K562 (cell line): Measurements from ENCODE around the gene ATXN1. TPM values are rescaled to one million over a fixed set of nuclear protein-coding genes. Genes with fewer than 3 reads are reported as not detected.

Source experiments
- CBX8 ChIP-seq: fragments of 200-600 bp; sonication (generic); IDR thresholded peaks from 2 replicates; pipeline ENCODE4 v1.6.1; 2012; ENCODE audit warnings: borderline replicate concordance, mixed run types, low read depth, mild to moderate bottlenecking, moderate library complexity, mixed read lengths, low read length, control low read depth, inconsistent platforms; ENCODE audit not compliant: poor library complexity, severe bottlenecking; ENCODE audit errors: extremely low read depth
- CHD2 ChIP-seq: IDR thresholded peaks from 2 replicates; pipeline ENCODE4 v1.6.1; 2011; ENCODE audit warnings: low read depth, low read length
- CXXC5 ChIP-seq: fragments of 250-450 bp; sonication (Bioruptor Pico); IDR thresholded peaks from 2 replicates; pipeline ENCODE4 v1.8.0; 2022; ENCODE audit warnings: inconsistent platforms, mild to moderate bottlenecking, moderate library complexity
- DMBX1 ChIP-seq: fragments of 250-450 bp; sonication (Bioruptor Pico); IDR thresholded peaks from 2 replicates; pipeline ENCODE4 v1.8.0; 2022; ENCODE audit warnings: inconsistent platforms, mild to moderate bottlenecking, moderate library complexity, borderline replicate concordance
- E2F6 ChIP-seq, 2 experiments: IDR thresholded peaks; 2 replicates each; pipeline ENCODE4 v1.6.1; 2011; ENCODE audit warnings: borderline replicate concordance in 1 of 2, control low read depth in 1 of 2, low read depth in 1 of 2, low read length in 1 of 2, mild to moderate bottlenecking in 1 of 2, mixed read lengths in 1 of 2, moderate library complexity in 1 of 2; ENCODE audit not compliant: insufficient read depth in 1 of 2, insufficient read length in 1 of 2, poor library complexity in 1 of 2, severe bottlenecking in 1 of 2; ENCODE audit errors: extremely low read depth in 1 of 2
- FOS ChIP-seq: IDR thresholded peaks from 3 replicates; pipeline ENCODE4 v1.6.1; 2011; ENCODE audit not compliant: insufficient read length; ENCODE audit errors: extremely low read depth
- JUN ChIP-seq, 2 experiments: sonication (generic) in 1 of 2; formaldehyde crosslinking in 1 of 2; IDR thresholded peaks; 2 replicates each; pipeline versions ENCODE4 v1.6.1 to v1.8.0; 2012 to 2022; ENCODE audit warnings: borderline replicate concordance in 2 of 2, mild to moderate bottlenecking in 2 of 2, improper control_type of control experiment in 1 of 2, low read depth in 1 of 2, low read length in 1 of 2, missing genetic modification reagents in 1 of 2
- MAFG ChIP-seq: fragments of 450-650 bp; conservative IDR thresholded peaks from 2 replicates; pipeline ENCODE4 v1.6.1; 2016; ENCODE audit warnings: missing genetic modification characterization, missing compliant biosample characterization
- MNT ChIP-seq, 2 experiments: fragments of 450-650 bp; conservative IDR thresholded peaks; 2 replicates each; pipeline ENCODE4 v1.6.1; 2017; ENCODE audit warnings: mild to moderate bottlenecking in 2 of 2, moderate library complexity in 2 of 2
- NFRKB ChIP-seq: fragments of 450-650 bp; IDR thresholded peaks from 2 replicates; pipeline ENCODE4 v1.6.1; 2016; ENCODE audit warnings: low read depth
- NR0B1 ChIP-seq: fragments of 450-650 bp; IDR thresholded peaks from one replicate; pipeline ENCODE4 v1.6.1; 2018; ENCODE audit warnings: mild to moderate bottlenecking, moderate library complexity; ENCODE audit not compliant: partially characterized antibody
- PPARD ChIP-seq: fragments of 250-450 bp; sonication (Bioruptor Pico); IDR thresholded peaks from 2 replicates; pipeline ENCODE4 v1.8.0; 2022; ENCODE audit warnings: inconsistent platforms, mild to moderate bottlenecking, moderate library complexity
- PTTG1 ChIP-seq: fragments of 450-650 bp; IDR thresholded peaks from 2 replicates; pipeline ENCODE4 v1.6.1; 2016; ENCODE audit warnings: low read depth, mild to moderate bottlenecking, missing genetic modification characterization, missing compliant biosample characterization
- SMAD2 ChIP-seq: fragments of 150-350 bp; IDR thresholded peaks from 2 replicates; pipeline ENCODE4 v1.6.1; 2014; ENCODE audit warnings: low read depth, mild to moderate bottlenecking, low read length
- TBL1XR1 ChIP-seq, 2 experiments: IDR thresholded peaks; 2 replicates each; pipeline ENCODE4 v1.6.1; 2012; ENCODE audit warnings: improper control_type of control experiment in 2 of 2, low read length in 2 of 2, mild to moderate bottlenecking in 1 of 2
- ZNF384 ChIP-seq: IDR thresholded peaks from 2 replicates; pipeline ENCODE4 v1.6.1; 2012; ENCODE audit warnings: low read depth, low read length, improper control_type of control experiment
- ZNF431 ChIP-seq: sonication (generic); formaldehyde crosslinking; IDR thresholded peaks from 2 replicates; pipeline ENCODE4 v1.8.0; 2022; ENCODE audit warnings: mild to moderate bottlenecking, missing genetic modification reagents
- polyA plus RNA-seq, 8 experiments: library from polyadenylated mRNA; depleted of rRNA in 4 of 8; stranded (reverse) in 5 of 8; unstranded in 3 of 8; fragments of >200 nt; fragmentation: Nextera tagmentation in 2 of 8; fragmentation: Illumina TruSeq in 1 of 8; extraction: Ambion mirVana in 2 of 8; extraction: Trizol in 1 of 8; gene quantifications; 2 replicates each; pipeline versions ENCODE4 v1.2.1 to v1.2.3, GENCODE V29; 2011 to 2014; ENCODE audit warnings: inconsistent platforms in 1 of 8, missing spikeins in 1 of 8
- total RNA-seq, 7 experiments: library from RNA; depleted of rRNA in 6 of 7; stranded (reverse); fragments of >200 nt in 6 of 7; fragmentation: Illumina TruSeq in 2 of 7; extraction: Trizol in 2 of 7; gene quantifications; 2 replicates each; pipeline versions ENCODE4 v1.2.1 to v1.2.3, GENCODE V29; 2011 to 2021; ENCODE audit warnings: low replicate concordance in 1 of 7
- TF ChIP-seq, protein P1 (sequence below): sonication (generic); formaldehyde crosslinking; IDR thresholded peaks from 2 replicates; pipeline ENCODE4 v1.8.1; 2023; ENCODE audit warnings: mild to moderate bottlenecking, missing genetic modification reagents

Gene ATXN1
- total and polyA plus RNA-seq, 9 of the 15 experiments (the other 6 are each of a cell fraction or from before 2014, with no cell fraction given): under 0.01 to 1.2 (median 0.58) TPM

- TF ChIP-seq MNT (conservative IDR thresholded peaks at IDR 0.05) (peak in 1 of 2 experiments; percentile 40; a peak in 1 of 4 replicates), TBL1XR1 (IDR thresholded peaks at IDR 0.05; ENCODE audit: low read length in 2 of 2) (0 out of 4 replicates have a peak, but pooled peaks of 1 of the 2 experiments have one; percentile 21), CXXC5 (CRISPR knock-in tag) (peak; percentile 35; the same call in 1 of the 2 replicates), CHD2 (no peak), ZNF431 (CRISPR knock-in tag) (no peak), MAFG (tag) (peak; percentile 50; the same call in 1 of the 2 replicates), FOS (peak; percentile 60), ZNF384 (0 out of 2 replicates have a peak, but pooled peaks have one; percentile 28), CBX8 (no peak), PPARD (CRISPR knock-in tag) (no peak), E2F6 (IDR thresholded peaks at IDR 0.05; ENCODE audit: borderline replicate concordance in 1 of 2, extremely low read depth in 1 of 2, insufficient read depth in 1 of 2, insufficient read length in 1 of 2, low read depth in 1 of 2, low read length in 1 of 2, poor library complexity in 1 of 2, severe bottlenecking in 1 of 2) (no peak), DMBX1 (CRISPR knock-in tag) (0 out of 2 replicates have a peak, but pooled peaks have one; percentile 12), PTTG1 (tag) (no peak), JUN (IDR thresholded peaks at IDR 0.05; ENCODE audit: borderline replicate concordance, low read depth, low read length) (peak; percentile 91), JUN (CRISPR knock-in tag; IDR thresholded peaks at IDR 0.05; ENCODE audit: borderline replicate concordance) (no peak), NR0B1 (no peak), NFRKB (peak; percentile 44; the same call in 1 of the 2 replicates), SMAD2 (no peak)
- TF ChIP-seq, protein P1, sequence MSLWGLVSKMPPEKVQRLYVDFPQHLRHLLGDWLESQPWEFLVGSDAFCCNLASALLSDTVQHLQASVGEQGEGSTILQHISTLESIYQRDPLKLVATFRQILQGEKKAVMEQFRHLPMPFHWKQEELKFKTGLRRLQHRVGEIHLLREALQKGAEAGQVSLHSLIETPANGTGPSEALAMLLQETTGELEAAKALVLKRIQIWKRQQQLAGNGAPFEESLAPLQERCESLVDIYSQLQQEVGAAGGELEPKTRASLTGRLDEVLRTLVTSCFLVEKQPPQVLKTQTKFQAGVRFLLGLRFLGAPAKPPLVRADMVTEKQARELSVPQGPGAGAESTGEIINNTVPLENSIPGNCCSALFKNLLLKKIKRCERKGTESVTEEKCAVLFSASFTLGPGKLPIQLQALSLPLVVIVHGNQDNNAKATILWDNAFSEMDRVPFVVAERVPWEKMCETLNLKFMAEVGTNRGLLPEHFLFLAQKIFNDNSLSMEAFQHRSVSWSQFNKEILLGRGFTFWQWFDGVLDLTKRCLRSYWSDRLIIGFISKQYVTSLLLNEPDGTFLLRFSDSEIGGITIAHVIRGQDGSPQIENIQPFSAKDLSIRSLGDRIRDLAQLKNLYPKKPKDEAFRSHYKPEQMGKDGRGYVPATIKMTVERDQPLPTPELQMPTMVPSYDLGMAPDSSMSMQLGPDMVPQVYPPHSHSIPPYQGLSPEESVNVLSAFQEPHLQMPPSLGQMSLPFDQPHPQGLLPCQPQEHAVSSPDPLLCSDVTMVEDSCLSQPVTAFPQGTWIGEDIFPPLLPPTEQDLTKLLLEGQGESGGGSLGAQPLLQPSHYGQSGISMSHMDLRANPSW (CRISPR knock-in tag): no peak
Measured at GRCh38 chr6:16345449-16346330, 415.6 kb downstream of the ATXN1 start (continued).
